Cerebellar cortex (tissue), 1 donor: ENCODE measurements around the gene SERPINB13.
"Not testable (repeated sequence)": the region's sequence is repeated elsewhere in the genome, so short reads cannot be mapped to it uniquely, and the experiment has no call there.

Experiments
- DNase-seq: peaks from one replicate; pipeline ENCODE4 v3.0.0-alpha.2; 2015; ENCODE audit warnings: low spot score

The SERPINB13 gene

GRCh38 chr18:63590373-63590772 lies 3.2 kb downstream of the SERPINB13 start:
- DNase-seq, result no peak

- no peak for DNase-seq
Measured at GRCh38 chr18:63590966-63591695, 4.0 kb downstream of the SERPINB13 start.

- DNase-seq, result no peak
Measured at GRCh38 chr18:63591725-63592124, 4.6 kb downstream of the SERPINB13 start.

- no peak for DNase-seq
Measured at GRCh38 chr18:63592471-63592870, 5.3 kb downstream of the SERPINB13 start.

- DNase-seq, result no peak
Measured at GRCh38 chr18:63596964-63597363, 9.8 kb downstream of the SERPINB13 start.

GRCh38 chr18:63603355-63603754 lies 16.2 kb downstream of the SERPINB13 start:
- no peak for DNase-seq

- DNase-seq, result no peak
Measured at GRCh38 chr18:63603772-63604171, 16.6 kb downstream of the SERPINB13 start.

- DNase-seq, result no peak
Measured at GRCh38 chr18:63604791-63605567, 17.8 kb downstream of the SERPINB13 start.

GRCh38 chr18:63606526-63606925 lies 19.4 kb downstream of the SERPINB13 start:
- DNase-seq, result no peak

GRCh38 chr18:63613420-63613819 lies 26.3 kb downstream of the SERPINB13 start:
- DNase-seq, result no peak

GRCh38 chr18:63617049-63617914 lies 30.1 kb downstream of the SERPINB13 start:
- no peak for DNase-seq

GRCh38 chr18:63617915-63618234 lies 30.7 kb downstream of the SERPINB13 start:
- DNase-seq, result no peak

GRCh38 chr18:63619661-63620060 lies 32.5 kb downstream of the SERPINB13 start:
- no peak for DNase-seq

- no peak for DNase-seq
Measured at GRCh38 chr18:63624863-63625262, 37.7 kb downstream of the SERPINB13 start.

- no peak for DNase-seq
Measured at GRCh38 chr18:63626431-63626830, 39.3 kb downstream of the SERPINB13 start.

GRCh38 chr18:63627819-63628218 lies 40.7 kb downstream of the SERPINB13 start:
- DNase-seq, result no peak

GRCh38 chr18:63637703-63638102 lies 50.6 kb downstream of the SERPINB13 start:
- DNase-seq, result no peak

GRCh38 chr18:63641157-63641680 lies 54.1 kb downstream of the SERPINB13 start:
- not testable (repeated sequence) for DNase-seq

GRCh38 chr18:63642668-63643356 lies 55.7 kb downstream of the SERPINB13 start:
- DNase-seq, result not testable (repeated sequence)

GRCh38 chr18:63644142-63644541 lies 57.0 kb downstream of the SERPINB13 start, which contains the start of gene SERPINB4:
TSS of gene SERPINB4 (minus strand) at chr18:63644256. CDS start at chr18:63643577, 679 bp downstream.
- DNase-seq, result not testable (repeated sequence)

GRCh38 chr18:63644694-63645093 lies 57.6 kb downstream of the SERPINB13 start:
- not testable (repeated sequence) for DNase-seq

GRCh38 chr18:63646936-63647335 lies 59.8 kb downstream of the SERPINB13 start:
- DNase-seq, result no peak
